ENCODE results near the gene HNRNPU.

Gene HNRNPU

DNA sequence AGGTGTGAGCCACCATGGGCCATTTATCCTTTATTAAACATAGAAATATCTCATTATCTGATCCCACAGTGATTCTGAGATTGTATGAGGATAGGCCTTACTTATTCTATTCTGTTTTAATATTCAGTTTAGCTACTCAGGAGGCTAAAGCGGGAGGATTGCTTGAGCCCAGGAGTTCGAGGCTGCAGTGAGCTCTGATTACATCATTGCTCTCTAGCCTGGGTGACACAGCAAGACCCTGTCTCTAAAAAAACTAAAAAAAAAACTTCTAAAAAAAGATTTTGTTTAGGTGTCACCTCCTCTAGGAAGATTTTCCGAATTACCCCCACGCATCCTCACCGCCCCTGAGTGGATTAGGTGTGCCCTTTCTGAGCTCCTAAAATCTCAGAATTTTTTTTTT is 14.3 kb upstream of the HNRNPU start:
- Histone ChIP-seq H3K4me1 (ENCODE audit: control insufficient read depth in 1 of 2, insufficient read depth in 2 of 2, low read length in 2 of 2) (no peaks in the 10 kb centered on the region), H3K9ac (ENCODE audit: low read depth in 1 of 2, low read length in 2 of 2) (no peak overlapping the region), H3K27ac (ENCODE audit: low read depth, low read length) (no peak overlapping the region), H3K36me3 (ENCODE audit: control insufficient read depth in 1 of 2, insufficient read depth in 2 of 2, low read length in 2 of 2) (no peaks in the 10 kb centered on the region), H3K4me3 (ENCODE audit: low read depth in 1 of 2, low read length in 2 of 2) (no peak overlapping the region), H3K9me3 (ENCODE audit: control insufficient read depth in 1 of 2, low read length in 2 of 2) (no peaks in the 10 kb centered on the region), H3K27me3 (ENCODE audit: control insufficient read depth in 1 of 2, insufficient read depth in 2 of 2, low read length in 2 of 2) (no peaks in the 10 kb centered on the region)

DNA sequence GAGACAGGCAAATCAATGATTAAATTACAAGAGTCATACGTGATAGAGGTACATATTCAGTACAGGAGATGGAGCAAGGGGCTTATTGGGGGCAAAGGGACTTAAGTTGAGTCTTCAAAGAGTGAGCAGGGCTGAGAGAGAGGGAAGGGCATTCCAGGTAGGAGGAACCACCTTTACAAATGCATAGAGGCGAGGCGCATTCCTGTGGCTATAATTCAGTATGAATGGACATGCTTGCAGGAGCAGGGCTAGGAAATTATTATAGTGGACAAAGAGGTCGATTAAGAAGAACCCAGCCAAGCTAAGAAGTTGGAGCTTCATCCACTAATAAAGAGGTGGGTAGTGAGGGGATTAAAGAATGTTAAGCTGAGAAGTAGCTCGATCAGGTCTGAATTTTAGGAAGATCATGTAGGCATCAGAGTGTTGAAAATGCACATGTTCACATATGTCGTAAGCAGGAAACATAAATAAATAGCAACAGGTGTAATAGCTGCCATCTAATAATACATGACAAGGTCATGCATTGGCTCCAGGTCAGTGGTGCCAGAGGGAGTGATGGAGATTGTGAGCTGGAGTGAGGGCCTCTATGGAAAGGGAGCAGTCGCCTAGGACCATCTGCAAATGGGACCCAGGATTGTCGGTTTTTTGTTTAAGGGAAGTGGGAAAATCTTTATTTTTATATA is 12.0 kb upstream of the HNRNPU start:
- Histone ChIP-seq H3K4me3 (ENCODE audit: low read depth in 1 of 2, low read length in 2 of 2) (no peak overlapping the region), H3K9me3 (ENCODE audit: control insufficient read depth in 1 of 2, low read length in 2 of 2) (no peaks in the 10 kb centered on the region), H3K4me1 (ENCODE audit: control insufficient read depth in 1 of 2, insufficient read depth in 2 of 2, low read length in 2 of 2) (no peaks in the 10 kb centered on the region), H3K36me3 (ENCODE audit: control insufficient read depth in 1 of 2, insufficient read depth in 2 of 2, low read length in 2 of 2) (no peaks in the 10 kb centered on the region), H3K27me3 (ENCODE audit: control insufficient read depth in 1 of 2, insufficient read depth in 2 of 2, low read length in 2 of 2) (no peaks in the 10 kb centered on the region), H3K9ac (ENCODE audit: low read depth in 1 of 2, low read length in 2 of 2) (no peak overlapping the region), H3K27ac (ENCODE audit: low read depth, low read length) (no peak overlapping the region)

DNA sequence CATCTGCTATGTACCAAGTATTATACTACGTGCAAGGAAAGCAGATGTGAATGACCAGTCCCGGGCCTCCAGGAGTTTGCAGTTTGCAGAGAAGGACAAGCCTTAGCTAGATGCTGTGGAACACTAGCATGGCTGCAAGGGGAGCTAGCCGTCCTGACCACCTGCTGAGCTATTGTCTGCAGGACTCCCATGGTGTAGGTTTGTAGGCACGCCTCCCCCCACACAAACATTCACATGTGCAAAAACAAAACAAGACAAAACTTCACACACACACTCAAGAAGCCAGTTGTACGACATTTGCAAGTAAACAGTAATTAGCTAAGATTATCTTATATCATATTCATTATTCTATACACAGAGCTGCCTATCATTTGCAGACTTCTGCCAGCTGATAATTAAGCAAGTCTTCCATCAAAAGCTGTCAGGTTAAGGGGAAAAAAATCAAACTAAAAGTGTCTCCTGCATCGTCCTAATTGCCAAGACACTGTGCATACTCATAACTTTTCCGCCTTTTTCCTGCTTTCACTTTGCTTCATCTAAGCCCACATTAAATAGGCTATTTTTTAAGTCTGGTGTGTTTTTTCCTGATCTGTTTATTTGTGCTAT is 10.7 kb upstream of the HNRNPU start:
- Histone ChIP-seq H3K9ac (ENCODE audit: low read depth in 1 of 2, low read length in 2 of 2) (no peak overlapping the region), H3K36me3 (ENCODE audit: control insufficient read depth in 1 of 2, insufficient read depth in 2 of 2, low read length in 2 of 2) (no peaks in the 10 kb centered on the region), H3K4me3 (ENCODE audit: low read depth in 1 of 2, low read length in 2 of 2) (no peak overlapping the region), H3K4me1 (ENCODE audit: control insufficient read depth in 1 of 2, insufficient read depth in 2 of 2, low read length in 2 of 2) (no peaks in the 10 kb centered on the region), H3K27me3 (ENCODE audit: control insufficient read depth in 1 of 2, insufficient read depth in 2 of 2, low read length in 2 of 2) (no peaks in the 10 kb centered on the region), H3K9me3 (ENCODE audit: control insufficient read depth in 1 of 2, low read length in 2 of 2) (no peaks in the 10 kb centered on the region), H3K27ac (ENCODE audit: low read depth, low read length) (no peak overlapping the region)

DNA sequence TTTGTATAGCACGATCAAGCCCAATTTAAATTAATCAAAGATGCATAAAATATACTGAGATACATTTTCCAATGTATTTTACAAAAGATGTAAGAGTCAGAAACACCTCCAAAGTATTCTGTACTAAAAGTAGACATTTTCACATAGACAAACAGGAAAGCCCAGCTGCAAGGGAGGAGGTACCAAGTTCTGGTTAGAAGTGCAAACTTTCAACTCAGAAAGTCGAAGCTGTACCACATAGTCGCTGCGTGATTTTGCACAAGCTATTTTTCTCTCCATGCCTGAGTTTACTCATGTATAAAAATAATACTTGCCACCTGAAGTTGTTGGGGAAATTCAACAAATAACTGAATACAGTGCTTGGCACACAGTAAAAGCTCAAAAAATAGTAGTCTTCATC is 5.6 kb upstream of the HNRNPU start:
- H3K27ac ChIP-seq (ENCODE audit: low read depth, low read length): no peak overlapping the region
- H3K9ac ChIP-seq (ENCODE audit: low read depth in 1 of 2, low read length in 2 of 2): no peak overlapping the region
- H3K27me3 ChIP-seq (ENCODE audit: control insufficient read depth in 1 of 2, insufficient read depth in 2 of 2, low read length in 2 of 2): no peaks in the 10 kb centered on the region
- H3K4me1 ChIP-seq (ENCODE audit: control insufficient read depth in 1 of 2, insufficient read depth in 2 of 2, low read length in 2 of 2): peaks cover 7% of the 10 kb centered on the region in 2 donors
- H3K9me3 ChIP-seq (ENCODE audit: control insufficient read depth in 1 of 2, low read length in 2 of 2): no peaks in the 10 kb centered on the region
- H3K4me3 ChIP-seq (ENCODE audit: low read depth in 1 of 2, low read length in 2 of 2): no peak overlapping the region
- H3K36me3 ChIP-seq (ENCODE audit: control insufficient read depth in 1 of 2, insufficient read depth in 2 of 2, low read length in 2 of 2): no peaks in the 10 kb centered on the region

DNA sequence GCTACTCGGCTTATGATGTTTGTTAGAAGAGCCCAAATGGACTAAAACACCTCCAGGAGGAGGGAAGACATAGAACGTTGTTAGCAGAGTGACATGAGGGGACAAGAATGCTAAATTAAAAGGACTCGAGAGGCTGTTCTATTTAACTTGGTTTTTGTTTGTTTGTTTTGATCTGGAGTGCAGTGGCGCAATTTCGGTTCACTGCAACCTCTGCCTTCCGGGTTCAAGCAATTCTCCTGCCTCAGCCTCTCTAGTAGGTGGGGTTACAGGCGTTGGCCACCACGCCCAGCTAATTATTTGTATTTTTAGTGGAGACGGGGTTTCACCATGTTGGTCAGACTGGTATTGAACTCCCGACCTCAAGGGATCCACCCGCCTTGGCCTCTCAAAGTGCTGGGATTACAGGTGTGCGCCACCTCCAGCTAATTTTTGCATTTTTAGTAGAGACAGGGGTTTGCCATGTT is 5.1 kb upstream of the HNRNPU start:
- no peaks in the 10 kb centered on the region for H3K27me3 ChIP-seq (ENCODE audit: control insufficient read depth in 1 of 2, insufficient read depth in 2 of 2, low read length in 2 of 2)
- peaks cover 7 to 9% of the 10 kb centered on the region in 2 donors for H3K4me1 ChIP-seq (ENCODE audit: control insufficient read depth in 1 of 2, insufficient read depth in 2 of 2, low read length in 2 of 2)
- no peak overlapping the region for H3K9ac ChIP-seq (ENCODE audit: low read depth in 1 of 2, low read length in 2 of 2)
- H3K4me3 ChIP-seq (ENCODE audit: low read depth in 1 of 2, low read length in 2 of 2): no peak overlapping the region
- H3K9me3 ChIP-seq (ENCODE audit: control insufficient read depth in 1 of 2, low read length in 2 of 2): no peaks in the 10 kb centered on the region
- no peaks in the 10 kb centered on the region for H3K36me3 ChIP-seq (ENCODE audit: control insufficient read depth in 1 of 2, insufficient read depth in 2 of 2, low read length in 2 of 2)
- H3K27ac ChIP-seq (ENCODE audit: low read depth, low read length): no peak overlapping the region

DNA sequence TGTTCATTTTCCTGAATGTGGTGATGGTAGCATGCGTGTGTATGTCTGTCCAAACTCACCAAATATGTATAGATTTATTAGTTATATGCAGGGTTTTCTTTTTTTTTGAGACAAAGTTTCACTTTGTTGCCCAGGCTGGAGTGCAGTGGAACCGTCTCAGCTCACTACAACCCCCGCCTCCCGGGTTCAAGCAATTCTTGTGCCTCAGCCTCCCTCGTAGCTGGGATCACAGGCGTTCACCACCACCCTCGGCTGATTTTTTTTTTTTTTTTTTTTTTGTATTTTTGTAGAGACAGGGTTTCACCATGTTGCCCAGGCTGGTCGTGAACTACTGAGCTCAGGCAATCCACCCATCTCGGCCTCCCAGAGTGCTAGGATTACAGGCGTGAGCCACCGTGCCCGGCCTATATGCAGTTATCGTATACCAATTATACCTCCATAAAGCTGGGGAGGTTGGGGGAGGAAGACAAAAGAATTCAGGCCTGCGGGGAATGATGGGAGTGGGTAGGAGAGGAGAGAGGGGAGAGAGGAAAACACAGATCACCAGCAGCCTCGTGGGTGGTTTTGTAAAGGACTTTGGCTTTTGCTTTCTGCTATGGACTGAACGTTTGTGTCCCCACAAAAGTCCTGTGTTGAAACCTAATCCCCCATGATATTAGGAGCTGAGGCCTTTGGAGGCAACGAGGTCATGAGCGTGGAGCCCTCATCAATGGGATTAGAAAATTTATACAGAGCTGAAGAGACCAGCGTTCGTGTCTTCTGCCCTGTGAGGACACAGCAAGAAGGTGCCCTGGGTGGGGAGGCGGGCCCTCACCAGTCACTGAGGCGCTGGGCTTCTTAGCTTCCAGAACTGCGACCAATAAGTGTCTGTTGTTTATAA is 4.4 kb upstream of the HNRNPU start:
- H3K9me3 ChIP-seq (ENCODE audit: control insufficient read depth in 1 of 2, low read length in 2 of 2): no peaks in the 10 kb centered on the region
- H3K4me3 ChIP-seq (ENCODE audit: low read depth in 1 of 2, low read length in 2 of 2): no peak overlapping the region
- no peaks in the 10 kb centered on the region for H3K36me3 ChIP-seq (ENCODE audit: control insufficient read depth in 1 of 2, insufficient read depth in 2 of 2, low read length in 2 of 2)
- peaks cover 7 to 9% of the 10 kb centered on the region in 2 donors for H3K4me1 ChIP-seq (ENCODE audit: control insufficient read depth in 1 of 2, insufficient read depth in 2 of 2, low read length in 2 of 2)
- H3K9ac ChIP-seq (ENCODE audit: low read depth in 1 of 2, low read length in 2 of 2): no peak overlapping the region
- no peaks in the 10 kb centered on the region for H3K27me3 ChIP-seq (ENCODE audit: control insufficient read depth in 1 of 2, insufficient read depth in 2 of 2, low read length in 2 of 2)
- H3K27ac ChIP-seq (ENCODE audit: low read depth, low read length): no peak overlapping the region

DNA sequence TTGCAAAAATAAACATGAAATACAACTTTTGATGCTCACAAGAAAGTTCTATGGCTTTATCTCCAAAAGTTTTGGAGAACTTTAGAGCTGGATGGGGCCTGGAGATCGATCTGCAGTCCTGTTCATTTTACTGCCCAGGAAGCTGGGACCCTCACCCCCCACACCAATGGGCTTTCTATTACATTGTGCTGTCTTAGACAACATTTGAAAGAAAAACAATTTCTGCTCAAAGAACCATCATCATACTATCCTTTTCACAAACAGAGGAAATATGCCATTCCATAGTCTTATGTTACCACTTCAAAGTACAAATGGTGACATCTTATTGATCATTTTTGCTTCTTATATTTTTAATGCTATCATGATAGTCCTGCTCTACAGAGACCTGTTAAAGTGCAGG is 2.0 kb upstream of the HNRNPU start:
- Histone ChIP-seq H3K4me1 (ENCODE audit: control insufficient read depth in 1 of 2, insufficient read depth in 2 of 2, low read length in 2 of 2) (peaks cover 12 to 13% of the 10 kb centered on the region in 2 donors), H3K4me3 (ENCODE audit: low read depth in 1 of 2, low read length in 2 of 2) (no peak overlapping the region), H3K9ac (ENCODE audit: low read depth in 1 of 2, low read length in 2 of 2) (no peak overlapping the region), H3K36me3 (ENCODE audit: control insufficient read depth in 1 of 2, insufficient read depth in 2 of 2, low read length in 2 of 2) (peaks cover 0 to 3% of the 10 kb centered on the region in 2 donors), H3K9me3 (ENCODE audit: control insufficient read depth in 1 of 2, low read length in 2 of 2) (no peaks in the 10 kb centered on the region), H3K27me3 (ENCODE audit: control insufficient read depth in 1 of 2, insufficient read depth in 2 of 2, low read length in 2 of 2) (no peaks in the 10 kb centered on the region), H3K27ac (ENCODE audit: low read depth, low read length) (no peak overlapping the region)

DNA sequence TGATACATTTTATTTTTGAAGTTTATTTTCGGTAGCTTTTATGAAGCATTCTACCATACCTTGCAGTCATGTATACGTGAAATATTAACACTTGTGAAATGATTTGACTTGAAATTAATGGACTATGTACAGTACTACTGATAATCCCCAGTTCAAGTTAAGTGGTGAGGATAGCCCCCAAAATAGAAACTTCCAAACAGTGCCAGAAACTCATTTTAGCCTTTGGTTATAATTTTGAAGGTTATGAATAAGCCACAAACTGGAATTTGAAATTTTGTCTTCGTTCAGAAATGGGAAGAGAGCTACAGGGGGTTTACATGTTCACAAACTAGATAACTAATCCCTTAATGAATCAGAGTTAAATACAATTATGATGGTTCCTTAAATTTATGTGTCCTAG is 1.5 kb upstream of the HNRNPU start:
- no peak overlapping the region for H3K4me3 ChIP-seq (ENCODE audit: low read depth in 1 of 2, low read length in 2 of 2)
- peaks cover 17% of the 10 kb centered on the region in 2 donors for H3K4me1 ChIP-seq (ENCODE audit: control insufficient read depth in 1 of 2, insufficient read depth in 2 of 2, low read length in 2 of 2)
- H3K9me3 ChIP-seq (ENCODE audit: control insufficient read depth in 1 of 2, low read length in 2 of 2): no peaks in the 10 kb centered on the region
- no peak overlapping the region for H3K27ac ChIP-seq (ENCODE audit: low read depth, low read length)
- peak overlapping the region in 1 of 2 donors; percentile 95 for H3K9ac ChIP-seq (ENCODE audit: low read depth in 1 of 2, low read length in 2 of 2)
- H3K27me3 ChIP-seq (ENCODE audit: control insufficient read depth in 1 of 2, insufficient read depth in 2 of 2, low read length in 2 of 2): no peaks in the 10 kb centered on the region
- peaks cover 1 to 3% of the 10 kb centered on the region in 2 donors for H3K36me3 ChIP-seq (ENCODE audit: control insufficient read depth in 1 of 2, insufficient read depth in 2 of 2, low read length in 2 of 2)

DNA sequence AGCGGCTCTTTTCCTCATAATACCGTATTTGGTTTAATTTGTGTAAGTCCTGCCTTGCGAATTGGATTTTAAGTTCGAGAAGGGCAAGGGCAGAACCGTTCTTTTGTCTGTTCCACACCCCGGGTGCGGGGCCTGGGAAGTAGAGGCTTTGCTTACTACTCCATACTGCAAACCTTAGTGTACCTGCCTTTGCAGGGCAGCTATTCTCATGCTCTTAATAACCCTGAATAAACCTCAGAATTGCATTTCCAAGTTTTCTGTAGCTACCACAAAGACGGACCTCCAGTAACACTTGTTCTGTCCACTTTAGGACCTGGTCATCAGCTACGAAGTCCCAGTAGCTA is 657 bp upstream of the HNRNPU start:
- Histone ChIP-seq H3K27me3 (ENCODE audit: control insufficient read depth in 1 of 2, insufficient read depth in 2 of 2, low read length in 2 of 2) (no peaks in the 10 kb centered on the region), H3K36me3 (ENCODE audit: control insufficient read depth in 1 of 2, insufficient read depth in 2 of 2, low read length in 2 of 2) (peaks cover 7 to 9% of the 10 kb centered on the region in 2 donors), H3K9me3 (ENCODE audit: control insufficient read depth in 1 of 2, low read length in 2 of 2) (no peaks in the 10 kb centered on the region), H3K4me1 (ENCODE audit: control insufficient read depth in 1 of 2, insufficient read depth in 2 of 2, low read length in 2 of 2) (peaks cover 25 to 26% of the 10 kb centered on the region in 2 donors), H3K4me3 (ENCODE audit: low read depth in 1 of 2, low read length in 2 of 2) (peak overlapping the region; percentile 73 to 97), H3K27ac (ENCODE audit: low read depth, low read length) (peak overlapping the region; percentile 100), H3K9ac (ENCODE audit: low read depth in 1 of 2, low read length in 2 of 2) (peak overlapping the region; percentile 79 to 95)

Measured in duodenal mucosa (tissue), 2 donors.